Renal cortex interstitium (tissue), 11 donors: ENCODE measurements around the gene SLC2A14. TPM values are rescaled to one million over a fixed set of nuclear protein-coding genes. Genes with fewer than 3 reads are reported as not detected.
"Not testable (repeated sequence)": the region's sequence is repeated elsewhere in the genome, so short reads cannot be mapped to it uniquely, and the experiment has no call there.

Experiments
- DNase-seq, 11 donors: peaks; one replicate each; pipeline ENCODE4 v3.0.0-alpha.2; 2013; ENCODE audit warnings: low read depth in 9 of 11, low spot score in 4 of 11; ENCODE audit errors: extremely low read depth in 1 of 11
- polyA plus RNA-seq, 3 donors: library from polyadenylated mRNA; unstranded; fragments of 120-200 nt; gene quantifications; one replicate each; pipeline ENCODE4 v1.2.1, GENCODE V29; 2013; ENCODE audit not compliant: insufficient read length in 3 of 3

Gene SLC2A14
- polyA plus RNA-seq, 3 donors = 0.29 to 0.73 (median 0.46) TPM

- DNase-seq = not testable (repeated sequence)
Measured at GRCh38 chr12:7880952-7881735, 8.4 kb upstream of the SLC2A14 start.

- no peak for DNase-seq
Measured at GRCh38 chr12:7879246-7879645, 6.5 kb upstream of the SLC2A14 start.

GRCh38 chr12:7877420-7877819 is 4.7 kb upstream of the SLC2A14 start:
- no peak for DNase-seq

GRCh38 chr12:7870335-7870734 is 2.4 kb downstream of the SLC2A14 start:
- no peak for DNase-seq

GRCh38 chr12:7869137-7869536 is 3.6 kb downstream of the SLC2A14 start:
- no peak for DNase-seq

GRCh38 chr12:7868391-7868790 is 4.3 kb downstream of the SLC2A14 start:
- DNase-seq = no peak

- DNase-seq = no peak
Measured at GRCh38 chr12:7864601-7865150, 8.0 kb downstream of the SLC2A14 start.

- DNase-seq = peak in 3 of 11 donors; percentile 15 to 25 (median 20)
Measured at GRCh38 chr12:7862814-7863348, 9.8 kb downstream of the SLC2A14 start.

- not testable (repeated sequence) for DNase-seq
Measured at GRCh38 chr12:7862301-7862700, 10.4 kb downstream of the SLC2A14 start.

GRCh38 chr12:7859552-7859951 is 13.2 kb downstream of the SLC2A14 start:
- DNase-seq = no peak

- DNase-seq = no peak
Measured at GRCh38 chr12:7857971-7858370, 14.7 kb downstream of the SLC2A14 start.

- DNase-seq = no peak
Measured at GRCh38 chr12:7856516-7856915, 16.2 kb downstream of the SLC2A14 start.

- no peak for DNase-seq
Measured at GRCh38 chr12:7853557-7853956, 19.2 kb downstream of the SLC2A14 start.

- not testable (repeated sequence) for DNase-seq
Measured at GRCh38 chr12:7851622-7852081, 21.1 kb downstream of the SLC2A14 start.

GRCh38 chr12:7850099-7850498 is 22.6 kb downstream of the SLC2A14 start:
- DNase-seq = not testable (repeated sequence)

GRCh38 chr12:7848098-7848422 is 24.7 kb downstream of the SLC2A14 start:
- not testable (repeated sequence) for DNase-seq

- peak in 1 of 11 donors; percentile 31 for DNase-seq
Measured at GRCh38 chr12:7847226-7848097, 25.3 kb downstream of the SLC2A14 start.

GRCh38 chr12:7844116-7844515 is 28.6 kb downstream of the SLC2A14 start:
- no peak for DNase-seq

- DNase-seq = not testable (repeated sequence)
Measured at GRCh38 chr12:7843583-7843982, 29.1 kb downstream of the SLC2A14 start.

GRCh38 chr12:7843149-7843548 is 29.6 kb downstream of the SLC2A14 start:
- not testable (repeated sequence) for DNase-seq
